K562 (cell line): ENCODE results near the gene RARA. TPM values are rescaled to one million over a fixed set of nuclear protein-coding genes. Genes with fewer than 3 reads are reported as not detected.

Experiments
- ARHGAP35 ChIP-seq: fragments of 450-650 bp; IDR thresholded peaks from 2 replicates; pipeline ENCODE4 v1.6.1; 2018; ENCODE audit not compliant: partially characterized antibody
- CHAMP1 ChIP-seq: fragments of 450-650 bp; IDR thresholded peaks from 2 replicates; pipeline ENCODE4 v1.6.1; 2016; ENCODE audit warnings: mild to moderate bottlenecking
- DLX4 ChIP-seq: fragments of 250-450 bp; sonication (Bioruptor Pico); IDR thresholded peaks from 2 replicates; pipeline ENCODE4 v1.6.1; 2021; ENCODE audit warnings: mild to moderate bottlenecking
- DNMT1 ChIP-seq: fragments of 450-650 bp; IDR thresholded peaks from 2 replicates; pipeline ENCODE4 v1.6.1; 2016; ENCODE audit warnings: antibody characterized with exemption, mild to moderate bottlenecking
- GATAD2B ChIP-seq: fragments of 450-650 bp; IDR thresholded peaks from 2 replicates; pipeline ENCODE4 v1.6.1; 2017; ENCODE audit warnings: mild to moderate bottlenecking, borderline replicate concordance
- HDAC2 ChIP-seq: fragments of 450-650 bp; IDR thresholded peaks from 2 replicates; pipeline ENCODE4 v1.6.1; 2016; ENCODE audit warnings: mild to moderate bottlenecking
- HINFP ChIP-seq: fragments of 450-650 bp; conservative IDR thresholded peaks from 2 replicates; pipeline ENCODE4 v1.6.1; 2016; ENCODE audit warnings: missing genetic modification characterization, low read depth, mild to moderate bottlenecking, control low read depth, missing compliant biosample characterization
- HNRNPL ChIP-seq: fragments of 200-400 bp; formaldehyde crosslinking; IDR thresholded peaks from 2 replicates; pipeline ENCODE4 v1.6.1; 2017; ENCODE audit warnings: low read depth, mild to moderate bottlenecking, low read length
- HOMEZ ChIP-seq: fragments of 250-450 bp; sonication (Bioruptor Pico); IDR thresholded peaks from 2 replicates; pipeline ENCODE4 v1.4.0; 2020; ENCODE audit warnings: mild to moderate bottlenecking, moderate library complexity
- LEF1 ChIP-seq: fragments of 450-650 bp; IDR thresholded peaks from 2 replicates; pipeline ENCODE4 v1.6.1; 2016; ENCODE audit warnings: mild to moderate bottlenecking
- MAFK ChIP-seq: IDR thresholded peaks from 2 replicates; pipeline ENCODE4 v1.6.1; 2011; ENCODE audit warnings: low read length, improper control_type of control experiment
- MCM3 ChIP-seq: fragments of 450-650 bp; IDR thresholded peaks from 2 replicates; pipeline ENCODE4 v1.6.1; 2016
- MYNN ChIP-seq, 2 experiments: sonication (generic); formaldehyde crosslinking in 1 of 2; IDR thresholded peaks; 2 replicates each; pipeline versions ENCODE4 v1.5.0 to v1.6.1; 2016 to 2020; ENCODE audit warnings: antibody characterized with exemption in 1 of 2, missing genetic modification reagents in 1 of 2
- PHB ChIP-seq: fragments of 250-450 bp; sonication (Bioruptor Pico); IDR thresholded peaks from 2 replicates; pipeline ENCODE4 v1.5.0; 2021
- POLR2G ChIP-seq: fragments of 200-400 bp; formaldehyde crosslinking; IDR thresholded peaks from 2 replicates; pipeline ENCODE4 v1.6.1; 2017; ENCODE audit warnings: low read depth, mild to moderate bottlenecking, antibody characterized with exemption, low read length, moderate library complexity
- RBM39 ChIP-seq: fragments of 200-400 bp; formaldehyde crosslinking; optimal IDR thresholded peaks from 2 replicates; pipeline ENCODE3; 2018; ENCODE audit warnings: low read depth, low read length
- RFX7 ChIP-seq: fragments of 250-450 bp; sonication (Bioruptor Pico); IDR thresholded peaks from 2 replicates; pipeline ENCODE4 v1.5.1; 2021; ENCODE audit warnings: mild to moderate bottlenecking
- ZBTB43 ChIP-seq: sonication (generic); formaldehyde crosslinking; IDR thresholded peaks from 2 replicates; pipeline ENCODE4 v1.8.0; 2023; ENCODE audit warnings: mild to moderate bottlenecking, missing genetic modification reagents
- ZBTB7A ChIP-seq: IDR thresholded peaks from 2 replicates; pipeline ENCODE4 v1.6.1; 2011; ENCODE audit warnings: low read depth, mild to moderate bottlenecking, low read length, moderate library complexity, borderline replicate concordance; ENCODE audit not compliant: control insufficient read depth
- ZNF695 ChIP-seq: fragments of 450-650 bp; formaldehyde crosslinking; IDR thresholded peaks from 2 replicates; pipeline ENCODE4 v1.4.0; 2020; ENCODE audit warnings: mild to moderate bottlenecking, moderate library complexity
- polyA plus RNA-seq, 8 experiments: library from polyadenylated mRNA; depleted of rRNA in 4 of 8; stranded (reverse) in 5 of 8; unstranded in 3 of 8; fragments of >200 nt; fragmentation: Nextera tagmentation in 2 of 8; fragmentation: Illumina TruSeq in 1 of 8; extraction: Ambion mirVana in 2 of 8; extraction: Trizol in 1 of 8; gene quantifications; 2 replicates each; pipeline versions ENCODE4 v1.2.1 to v1.2.3, GENCODE V29; 2011 to 2014; ENCODE audit warnings: inconsistent platforms in 1 of 8, missing spikeins in 1 of 8
- total RNA-seq, 7 experiments: library from RNA; depleted of rRNA in 6 of 7; stranded (reverse); fragments of >200 nt in 6 of 7; fragmentation: Illumina TruSeq in 2 of 7; extraction: Trizol in 2 of 7; gene quantifications; 2 replicates each; pipeline versions ENCODE4 v1.2.1 to v1.2.3, GENCODE V29; 2011 to 2021; ENCODE audit warnings: low replicate concordance in 1 of 7

RARA gene
- total and polyA plus RNA-seq, 9 of the 15 experiments (the other 6 are each of a cell fraction or from before 2014, with no cell fraction given) = 0.10 to 28.0 (median 7.9) TPM

GRCh38 chr17:40340880-40341807, 32.2 kb downstream of the RARA start (continued):
- no peak for TF ChIP-seq CHAMP1
- TF ChIP-seq RBM39 = no peak
- no peak for TF ChIP-seq MAFK
- TF ChIP-seq HINFP (tag) = no peak
- peak; percentile 60; the same call in 1 of the 2 replicates for TF ChIP-seq ZBTB7A
- no peak for TF ChIP-seq HDAC2
- TF ChIP-seq POLR2G = peak; percentile 79
- no peak for TF ChIP-seq GATAD2B
- TF ChIP-seq PHB (CRISPR knock-in tag) = no peak
- no peak for TF ChIP-seq DLX4
- TF ChIP-seq HNRNPL = peak; percentile 65; the same call in 1 of the 2 replicates
- no peak for TF ChIP-seq ARHGAP35
- TF ChIP-seq RFX7 (CRISPR knock-in tag) = no peak
- no peak for TF ChIP-seq HOMEZ (CRISPR knock-in tag)
- no peak for TF ChIP-seq MYNN (IDR thresholded peaks at IDR 0.05)
- TF ChIP-seq MYNN (CRISPR knock-in tag; IDR thresholded peaks at IDR 0.05) = no peak
- no peak for TF ChIP-seq DNMT1
- TF ChIP-seq LEF1 = no peak
- no peak for TF ChIP-seq MCM3
- TF ChIP-seq ZBTB43 (CRISPR knock-in tag) = no peak
- TF ChIP-seq ZNF695 (CRISPR knock-in tag) = no peak
